Stimulated activated CD4-positive, alpha-beta T cell treated with anti-CD3 and anti-CD28 coated beads, TNF-alpha, amount 100 ng/mL, for 48 hours (primary cell): ENCODE data around the gene SSX4.
"Not testable (repeated sequence)": the region's sequence is repeated elsewhere in the genome, so short reads cannot be mapped to it uniquely, and the experiment has no call there.

Experiments used
- DNase-seq, 3 donors: peaks; one replicate each; pipeline ENCODE4 v3.0.0-alpha.2; 2020; ENCODE audit warnings: low read depth in 3 of 3

The SSX4 gene

GRCh38 chrX:48383239-48383638, at the start of gene SSX4:
Gene SSX4 (plus strand): TSS chrX:48383539. CDS start chrX:48384054, 515 bp downstream.
- not testable (repeated sequence) for DNase-seq

GRCh38 chrX:48346059-48346458, 37.3 kb upstream of the SSX4 start:
- DNase-seq, result not testable (repeated sequence)

- DNase-seq, result not testable (repeated sequence)
Observed at GRCh38 chrX:48356315-48357094, 26.8 kb upstream of the SSX4 start, which contains the start of gene SSX3. Gene SSX3 (minus strand): TSS chrX:48356703. CDS start chrX:48355249, 1,454 bp downstream.

- DNase-seq, result no peak
Observed at GRCh38 chrX:48357681-48358080, 25.7 kb upstream of the SSX4 start.

- DNase-seq, result not testable (repeated sequence)
Observed at GRCh38 chrX:48359281-48359680, 24.1 kb upstream of the SSX4 start.

- not testable (repeated sequence) for DNase-seq
Observed at GRCh38 chrX:48367717-48368408, 15.5 kb upstream of the SSX4 start.

GRCh38 chrX:48370408-48370807, 12.9 kb upstream of the SSX4 start:
- DNase-seq, result not testable (repeated sequence)

- DNase-seq, result not testable (repeated sequence)
Observed at GRCh38 chrX:48396931-48397330, 13.6 kb downstream of the SSX4 start.

GRCh38 chrX:48397825-48398224, 14.5 kb downstream of the SSX4 start:
- DNase-seq, result not testable (repeated sequence)

GRCh38 chrX:48411860-48412259, 28.5 kb downstream of the SSX4 start, which contains the start of gene SSX4B:
Gene SSX4B (minus strand): TSS chrX:48411960. CDS start chrX:48411372, 588 bp downstream.
- DNase-seq, result not testable (repeated sequence)

GRCh38 chrX:48427027-48427716, 43.8 kb downstream of the SSX4 start:
- not testable (repeated sequence) for DNase-seq

GRCh38 chrX:48429606-48430005, 46.3 kb downstream of the SSX4 start:
- DNase-seq, result not testable (repeated sequence)

- not testable (repeated sequence) for DNase-seq
Observed at GRCh38 chrX:48430166-48430565, 46.8 kb downstream of the SSX4 start.

- not testable (repeated sequence) for DNase-seq
Observed at GRCh38 chrX:48433713-48434112, 50.4 kb downstream of the SSX4 start.
